ENCODE data around the gene MACROD2.

DNA sequence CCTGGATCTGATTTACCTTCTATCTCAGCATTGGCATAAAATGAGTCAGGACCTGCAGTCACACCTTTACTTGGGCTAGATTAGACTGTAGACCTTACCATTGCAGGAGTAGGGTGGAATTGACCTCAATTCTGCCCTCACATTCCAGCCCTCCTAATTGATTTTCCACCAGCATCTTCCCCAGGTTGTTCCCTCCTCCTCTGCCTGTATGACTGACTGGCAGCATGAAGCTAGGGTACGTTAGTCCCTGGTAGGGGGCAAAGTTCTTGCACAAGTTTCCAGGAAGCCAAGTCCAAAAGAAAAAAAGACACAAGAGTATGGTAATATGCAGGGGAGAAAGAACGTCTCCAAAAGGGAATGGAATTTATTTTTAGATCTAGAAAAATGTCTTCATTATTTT is 567.7 kb downstream of the MACROD2 start:
- TF ChIP-seq, protein P1, sequence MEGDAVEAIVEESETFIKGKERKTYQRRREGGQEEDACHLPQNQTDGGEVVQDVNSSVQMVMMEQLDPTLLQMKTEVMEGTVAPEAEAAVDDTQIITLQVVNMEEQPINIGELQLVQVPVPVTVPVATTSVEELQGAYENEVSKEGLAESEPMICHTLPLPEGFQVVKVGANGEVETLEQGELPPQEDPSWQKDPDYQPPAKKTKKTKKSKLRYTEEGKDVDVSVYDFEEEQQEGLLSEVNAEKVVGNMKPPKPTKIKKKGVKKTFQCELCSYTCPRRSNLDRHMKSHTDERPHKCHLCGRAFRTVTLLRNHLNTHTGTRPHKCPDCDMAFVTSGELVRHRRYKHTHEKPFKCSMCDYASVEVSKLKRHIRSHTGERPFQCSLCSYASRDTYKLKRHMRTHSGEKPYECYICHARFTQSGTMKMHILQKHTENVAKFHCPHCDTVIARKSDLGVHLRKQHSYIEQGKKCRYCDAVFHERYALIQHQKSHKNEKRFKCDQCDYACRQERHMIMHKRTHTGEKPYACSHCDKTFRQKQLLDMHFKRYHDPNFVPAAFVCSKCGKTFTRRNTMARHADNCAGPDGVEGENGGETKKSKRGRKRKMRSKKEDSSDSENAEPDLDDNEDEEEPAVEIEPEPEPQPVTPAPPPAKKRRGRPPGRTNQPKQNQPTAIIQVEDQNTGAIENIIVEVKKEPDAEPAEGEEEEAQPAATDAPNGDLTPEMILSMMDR (tag by site-specific recombination; IDR thresholded peaks at IDR 0.05), result no peak
- TF ChIP-seq, protein P2, sequence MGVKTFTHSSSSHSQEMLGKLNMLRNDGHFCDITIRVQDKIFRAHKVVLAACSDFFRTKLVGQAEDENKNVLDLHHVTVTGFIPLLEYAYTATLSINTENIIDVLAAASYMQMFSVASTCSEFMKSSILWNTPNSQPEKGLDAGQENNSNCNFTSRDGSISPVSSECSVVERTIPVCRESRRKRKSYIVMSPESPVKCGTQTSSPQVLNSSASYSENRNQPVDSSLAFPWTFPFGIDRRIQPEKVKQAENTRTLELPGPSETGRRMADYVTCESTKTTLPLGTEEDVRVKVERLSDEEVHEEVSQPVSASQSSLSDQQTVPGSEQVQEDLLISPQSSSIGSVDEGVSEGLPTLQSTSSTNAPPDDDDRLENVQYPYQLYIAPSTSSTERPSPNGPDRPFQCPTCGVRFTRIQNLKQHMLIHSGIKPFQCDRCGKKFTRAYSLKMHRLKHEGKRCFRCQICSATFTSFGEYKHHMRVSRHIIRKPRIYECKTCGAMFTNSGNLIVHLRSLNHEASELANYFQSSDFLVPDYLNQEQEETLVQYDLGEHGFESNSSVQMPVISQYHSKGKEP (tag by site-specific recombination; IDR thresholded peaks at IDR 0.05), result no peak
- TF ChIP-seq, protein P3, sequence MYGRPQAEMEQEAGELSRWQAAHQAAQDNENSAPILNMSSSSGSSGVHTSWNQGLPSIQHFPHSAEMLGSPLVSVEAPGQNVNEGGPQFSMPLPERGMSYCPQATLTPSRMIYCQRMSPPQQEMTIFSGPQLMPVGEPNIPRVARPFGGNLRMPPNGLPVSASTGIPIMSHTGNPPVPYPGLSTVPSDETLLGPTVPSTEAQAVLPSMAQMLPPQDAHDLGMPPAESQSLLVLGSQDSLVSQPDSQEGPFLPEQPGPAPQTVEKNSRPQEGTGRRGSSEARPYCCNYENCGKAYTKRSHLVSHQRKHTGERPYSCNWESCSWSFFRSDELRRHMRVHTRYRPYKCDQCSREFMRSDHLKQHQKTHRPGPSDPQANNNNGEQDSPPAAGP (tag by site-specific recombination; IDR thresholded peaks at IDR 0.05), result no peak
- TF ChIP-seq ZNF132 (tag by site-specific recombination; IDR thresholded peaks at IDR 0.05; ENCODE audit: borderline replicate concordance) (no peak), ZNF23 (tag by site-specific recombination; IDR thresholded peaks at IDR 0.05; ENCODE audit: borderline replicate concordance) (no peak), ZNF792 (tag by site-specific recombination; IDR thresholded peaks at IDR 0.05) (no peak), YY1 (tag by site-specific recombination; IDR thresholded peaks at IDR 0.05) (no peak), ZNF274 (IDR thresholded peaks at IDR 0.05; ENCODE audit: low read length) (no peak), ZNF274 (tag by site-specific recombination; IDR thresholded peaks at IDR 0.05; ENCODE audit: borderline replicate concordance) (no peak), ZNF391 (tag by site-specific recombination; IDR thresholded peaks at IDR 0.05; ENCODE audit: borderline replicate concordance, low read depth) (no peak), ZBTB20 (tag by site-specific recombination; IDR thresholded peaks at IDR 0.05) (no peak)
- TF ChIP-seq, protein P4, sequence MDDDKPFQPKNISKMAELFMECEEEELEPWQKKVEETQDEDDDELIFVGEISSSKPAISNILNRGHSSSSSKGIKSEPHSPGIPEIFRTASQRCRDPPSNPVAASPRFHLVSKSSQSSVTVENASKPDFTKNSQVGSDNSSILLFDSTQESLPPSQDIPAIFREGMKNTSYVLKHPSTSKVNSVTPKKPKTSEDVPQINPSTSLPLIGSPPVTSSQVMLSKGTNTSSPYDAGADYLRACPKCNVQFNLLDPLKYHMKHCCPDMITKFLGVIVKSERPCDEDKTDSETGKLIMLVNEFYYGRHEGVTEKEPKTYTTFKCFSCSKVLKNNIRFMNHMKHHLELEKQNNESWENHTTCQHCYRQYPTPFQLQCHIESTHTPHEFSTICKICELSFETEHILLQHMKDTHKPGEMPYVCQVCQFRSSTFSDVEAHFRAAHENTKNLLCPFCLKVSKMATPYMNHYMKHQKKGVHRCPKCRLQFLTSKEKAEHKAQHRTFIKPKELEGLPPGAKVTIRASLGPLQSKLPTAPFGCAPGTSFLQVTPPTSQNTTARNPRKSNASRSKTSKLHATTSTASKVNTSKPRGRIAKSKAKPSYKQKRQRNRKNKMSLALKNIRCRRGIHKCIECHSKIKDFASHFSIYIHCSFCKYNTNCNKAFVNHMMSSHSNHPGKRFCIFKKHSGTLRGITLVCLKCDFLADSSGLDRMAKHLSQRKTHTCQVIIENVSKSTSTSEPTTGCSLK (tag by site-specific recombination; IDR thresholded peaks at IDR 0.05), result no peak
- TF ChIP-seq, protein P5, sequence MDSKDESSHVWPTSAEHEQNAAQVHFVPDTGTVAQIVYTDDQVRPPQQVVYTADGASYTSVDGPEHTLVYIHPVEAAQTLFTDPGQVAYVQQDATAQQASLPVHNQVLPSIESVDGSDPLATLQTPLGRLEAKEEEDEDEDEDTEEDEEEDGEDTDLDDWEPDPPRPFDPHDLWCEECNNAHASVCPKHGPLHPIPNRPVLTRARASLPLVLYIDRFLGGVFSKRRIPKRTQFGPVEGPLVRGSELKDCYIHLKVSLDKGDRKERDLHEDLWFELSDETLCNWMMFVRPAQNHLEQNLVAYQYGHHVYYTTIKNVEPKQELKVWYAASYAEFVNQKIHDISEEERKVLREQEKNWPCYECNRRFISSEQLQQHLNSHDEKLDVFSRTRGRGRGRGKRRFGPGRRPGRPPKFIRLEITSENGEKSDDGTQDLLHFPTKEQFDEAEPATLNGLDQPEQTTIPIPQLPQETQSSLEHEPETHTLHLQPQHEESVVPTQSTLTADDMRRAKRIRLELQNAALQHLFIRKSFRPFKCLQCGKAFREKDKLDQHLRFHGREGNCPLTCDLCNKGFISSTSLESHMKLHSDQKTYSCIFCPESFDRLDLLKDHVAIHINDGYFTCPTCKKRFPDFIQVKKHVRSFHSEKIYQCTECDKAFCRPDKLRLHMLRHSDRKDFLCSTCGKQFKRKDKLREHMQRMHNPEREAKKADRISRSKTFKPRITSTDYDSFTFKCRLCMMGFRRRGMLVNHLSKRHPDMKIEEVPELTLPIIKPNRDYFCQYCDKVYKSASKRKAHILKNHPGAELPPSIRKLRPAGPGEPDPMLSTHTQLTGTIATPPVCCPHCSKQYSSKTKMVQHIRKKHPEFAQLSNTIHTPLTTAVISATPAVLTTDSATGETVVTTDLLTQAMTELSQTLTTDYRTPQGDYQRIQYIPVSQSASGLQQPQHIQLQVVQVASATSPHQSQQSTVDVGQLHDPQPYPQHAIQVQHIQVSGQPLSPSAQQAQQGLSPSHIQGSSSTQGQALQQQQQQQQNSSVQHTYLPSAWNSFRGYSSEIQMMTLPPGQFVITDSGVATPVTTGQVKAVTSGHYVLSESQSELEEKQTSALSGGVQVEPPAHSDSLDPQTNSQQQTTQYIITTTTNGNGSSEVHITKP (tag by site-specific recombination; IDR thresholded peaks at IDR 0.05), result no peak
- TF ChIP-seq, protein P6, sequence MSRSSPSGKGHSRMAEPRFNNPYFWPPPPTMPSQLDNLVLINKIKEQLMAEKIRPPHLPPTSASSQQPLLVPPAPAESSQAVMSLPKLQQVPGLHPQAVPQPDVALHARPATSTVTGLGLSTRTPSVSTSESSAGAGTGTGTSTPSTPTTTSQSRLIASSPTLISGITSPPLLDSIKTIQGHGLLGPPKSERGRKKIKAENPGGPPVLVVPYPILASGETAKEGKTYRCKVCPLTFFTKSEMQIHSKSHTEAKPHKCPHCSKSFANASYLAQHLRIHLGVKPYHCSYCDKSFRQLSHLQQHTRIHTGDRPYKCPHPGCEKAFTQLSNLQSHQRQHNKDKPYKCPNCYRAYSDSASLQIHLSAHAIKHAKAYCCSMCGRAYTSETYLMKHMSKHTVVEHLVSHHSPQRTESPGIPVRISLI (tag by site-specific recombination; IDR thresholded peaks at IDR 0.05), result no peak
